Measurements from ENCODE around the gene OSBPL5.

The OSBPL5 gene

DNA sequence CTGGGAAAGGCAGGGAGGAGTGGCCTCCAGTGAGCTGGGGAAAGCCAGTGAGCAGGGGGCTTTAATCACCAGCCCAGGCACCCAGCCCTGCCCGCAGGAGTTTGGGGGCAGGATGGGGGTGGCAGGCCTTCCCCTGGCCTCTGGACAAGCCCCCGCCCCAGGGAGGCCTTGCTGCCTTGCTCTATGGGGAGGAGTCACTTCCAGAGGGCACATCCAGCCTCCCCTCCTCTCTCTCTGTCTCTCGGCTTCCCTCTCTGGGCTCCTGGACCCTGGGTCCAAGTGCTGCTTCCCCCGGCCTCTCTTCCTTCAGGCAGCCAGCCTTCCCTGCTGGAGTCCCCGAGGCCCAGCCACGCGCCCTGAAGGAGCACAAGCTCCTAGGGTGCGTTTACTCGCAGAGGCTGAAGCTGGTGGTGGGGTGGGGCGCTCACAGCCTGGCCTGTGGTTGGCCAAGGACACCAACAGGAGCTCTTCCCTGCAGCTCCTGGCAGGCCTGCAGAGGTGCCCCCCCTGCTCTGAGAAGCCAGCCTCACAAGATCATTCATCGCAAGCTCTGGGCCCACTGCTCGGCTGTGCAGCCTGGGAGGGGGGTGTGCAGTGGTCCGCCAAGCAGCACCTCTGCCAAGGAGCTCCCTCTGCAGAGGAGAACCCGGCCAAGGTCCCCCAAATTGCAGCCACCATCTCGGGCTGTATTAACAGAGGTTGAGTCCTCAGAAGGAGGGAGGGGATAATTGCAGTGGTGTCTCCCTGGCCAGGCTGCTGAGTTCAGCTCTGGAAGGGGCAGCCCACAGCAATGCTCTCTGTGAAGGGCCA lies 25.4 kb downstream of the OSBPL5 start:
- H3K27ac ChIP-seq = no peak overlapping the region
- H3K4me1 ChIP-seq = peaks cover 0 to 49% (median 30%) of the 10 kb centered on the region in 4 donors

DNA sequence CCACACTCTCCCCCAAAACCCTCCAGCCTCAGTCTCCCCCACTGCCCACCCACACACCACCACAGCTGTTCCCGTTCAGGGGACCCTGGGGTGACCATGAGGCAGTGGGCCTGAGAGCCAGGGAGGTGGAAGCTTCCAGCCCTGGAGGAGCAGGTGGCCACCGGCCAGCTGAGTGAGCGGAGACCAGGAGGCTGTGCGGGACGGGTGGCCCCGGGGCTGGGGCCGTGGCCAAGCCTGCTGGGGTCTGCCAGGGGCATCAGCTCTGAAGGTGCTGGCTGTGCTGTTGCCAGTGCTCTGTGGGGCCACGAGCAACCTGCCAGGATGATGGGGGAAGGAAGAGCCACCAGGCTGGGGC lies 26.0 kb downstream of the OSBPL5 start:
- intact Hi-C loops (cut with DNase I; ENCODE audit: low total_unique reads) = no loop called here
- no peak overlapping the region for H3K27ac ChIP-seq
- no peaks in the 10 kb centered on the region for H3K27me3 ChIP-seq
- TF ChIP-seq, protein P1, sequence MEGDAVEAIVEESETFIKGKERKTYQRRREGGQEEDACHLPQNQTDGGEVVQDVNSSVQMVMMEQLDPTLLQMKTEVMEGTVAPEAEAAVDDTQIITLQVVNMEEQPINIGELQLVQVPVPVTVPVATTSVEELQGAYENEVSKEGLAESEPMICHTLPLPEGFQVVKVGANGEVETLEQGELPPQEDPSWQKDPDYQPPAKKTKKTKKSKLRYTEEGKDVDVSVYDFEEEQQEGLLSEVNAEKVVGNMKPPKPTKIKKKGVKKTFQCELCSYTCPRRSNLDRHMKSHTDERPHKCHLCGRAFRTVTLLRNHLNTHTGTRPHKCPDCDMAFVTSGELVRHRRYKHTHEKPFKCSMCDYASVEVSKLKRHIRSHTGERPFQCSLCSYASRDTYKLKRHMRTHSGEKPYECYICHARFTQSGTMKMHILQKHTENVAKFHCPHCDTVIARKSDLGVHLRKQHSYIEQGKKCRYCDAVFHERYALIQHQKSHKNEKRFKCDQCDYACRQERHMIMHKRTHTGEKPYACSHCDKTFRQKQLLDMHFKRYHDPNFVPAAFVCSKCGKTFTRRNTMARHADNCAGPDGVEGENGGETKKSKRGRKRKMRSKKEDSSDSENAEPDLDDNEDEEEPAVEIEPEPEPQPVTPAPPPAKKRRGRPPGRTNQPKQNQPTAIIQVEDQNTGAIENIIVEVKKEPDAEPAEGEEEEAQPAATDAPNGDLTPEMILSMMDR (IDR thresholded peaks at IDR 0.05) = no peak
- no peak overlapping the region for H3K4me3 ChIP-seq
- no peak for DNase-seq
- no peaks in the 10 kb centered on the region for H3K9me3 ChIP-seq
- H3K36me3 ChIP-seq = peaks cover 0 to 26% (median 3%) of the 10 kb centered on the region in 3 donors
- peaks cover 0 to 49% (median 30%) of the 10 kb centered on the region in 4 donors for H3K4me1 ChIP-seq

More for the DNA sequence above, 25.4 kb downstream of the OSBPL5 start:
- intact Hi-C loops (cut with DNase I; ENCODE audit: low total_unique reads) = no loop called here
- TF ChIP-seq, protein P1 (IDR thresholded peaks at IDR 0.05) = no peak
- DNase-seq = no peak
- Histone ChIP-seq H3K36me3 (peaks cover 0 to 26% (median 3%) of the 10 kb centered on the region in 3 donors), H3K9me3 (no peaks in the 10 kb centered on the region), H3K27me3 (no peaks in the 10 kb centered on the region), H3K4me3 (no peak overlapping the region)

DNA sequence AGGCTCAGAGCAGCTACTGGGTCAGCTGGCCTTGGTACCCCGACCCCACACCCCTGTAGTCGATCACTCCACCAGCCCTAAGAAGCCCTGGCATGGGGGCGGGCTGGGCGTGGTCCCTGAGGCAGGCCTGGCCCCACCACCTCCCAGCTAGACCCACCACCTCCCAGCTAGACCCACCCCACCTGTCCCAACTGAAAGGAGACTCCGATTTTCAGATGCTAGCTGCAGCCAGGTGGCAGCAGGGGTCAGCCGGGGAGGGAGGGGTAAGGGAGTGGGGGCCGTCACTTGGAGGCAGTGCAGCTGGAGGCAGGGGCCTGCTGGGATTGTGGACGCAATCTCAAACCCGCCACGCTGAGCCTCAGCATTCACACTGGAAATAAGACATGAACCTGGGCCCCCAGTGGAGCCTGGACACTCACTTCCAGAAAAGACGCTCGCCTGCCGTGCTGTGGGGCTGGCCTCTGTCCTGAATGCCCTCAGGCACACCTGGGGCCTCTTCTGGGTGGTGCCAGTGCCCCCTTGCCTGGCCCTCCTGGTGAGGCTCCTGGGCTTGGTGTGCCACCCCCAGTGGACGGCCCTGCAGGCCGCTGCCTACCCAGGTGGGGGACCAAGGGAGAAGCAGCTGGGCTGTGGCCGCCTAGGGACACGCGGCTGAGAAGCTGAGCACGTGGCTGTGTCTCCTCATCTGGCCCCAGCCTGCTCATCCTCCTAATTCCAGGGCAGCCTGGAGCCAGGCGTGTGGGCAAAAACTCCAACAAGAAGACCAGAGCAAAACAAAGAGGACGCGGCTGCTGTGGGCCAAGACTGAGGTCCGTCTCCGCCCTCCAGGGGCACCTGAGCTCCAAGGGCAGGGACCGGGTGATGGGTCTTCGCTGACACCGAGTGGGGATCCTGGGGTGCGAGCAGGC lies 26.7 kb downstream of the OSBPL5 start:
- TF ChIP-seq, protein P1 (IDR thresholded peaks at IDR 0.05) = no peak
- intact Hi-C loops (cut with DNase I; ENCODE audit: low total_unique reads) = no loop called here
- Histone ChIP-seq H3K4me1 (peaks cover 0 to 50% (median 28%) of the 10 kb centered on the region in 4 donors), H3K9me3 (no peaks in the 10 kb centered on the region), H3K27me3 (no peaks in the 10 kb centered on the region), H3K4me3 (no peak overlapping the region), H3K27ac (no peak overlapping the region), H3K36me3 (peaks cover 0 to 24% (median 3%) of the 10 kb centered on the region in 3 donors)
- DNase-seq = peak in 1 of 2 donors; percentile 63

DNA sequence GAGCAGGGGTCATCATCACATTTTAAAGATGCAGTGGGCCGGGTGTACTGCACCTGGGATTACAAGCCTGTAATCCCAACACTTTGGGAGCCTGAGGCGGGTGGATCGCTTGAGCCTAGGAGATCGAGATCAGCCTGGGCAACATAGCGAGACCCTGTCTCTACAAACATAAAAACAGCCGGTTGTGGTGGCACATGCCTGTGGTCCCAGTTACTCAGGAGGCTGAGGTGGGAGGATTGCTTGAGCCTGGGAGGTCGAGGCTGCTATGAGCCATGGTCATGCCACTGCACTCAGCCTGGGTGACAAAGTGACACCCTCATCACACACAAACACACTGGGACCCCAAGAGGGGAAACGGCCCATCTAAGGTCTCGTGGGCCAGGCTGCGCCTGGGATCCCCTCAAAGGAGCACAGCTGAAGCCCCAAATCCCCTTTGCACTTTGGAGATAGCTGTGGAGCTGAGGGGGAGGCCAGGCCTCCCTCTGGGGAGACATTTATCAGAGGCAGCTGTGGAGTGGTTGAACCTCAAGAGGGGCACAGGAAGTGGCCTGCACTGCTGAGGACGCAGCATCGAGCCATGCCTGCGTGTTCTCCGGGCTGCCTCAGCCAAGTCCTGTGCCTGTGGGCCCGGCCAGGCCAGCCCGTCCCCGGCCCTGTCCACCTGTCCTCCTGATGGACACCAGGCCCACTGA lies 27.5 kb downstream of the OSBPL5 start:
- H3K27me3 ChIP-seq = no peaks in the 10 kb centered on the region
- peak in 1 of 2 donors; percentile 58 for DNase-seq
- H3K27ac ChIP-seq = no peak overlapping the region
- H3K9me3 ChIP-seq = no peaks in the 10 kb centered on the region
- H3K4me1 ChIP-seq = peaks cover 0 to 50% (median 28%) of the 10 kb centered on the region in 4 donors
- TF ChIP-seq, protein P1 (IDR thresholded peaks at IDR 0.05) = no peak
- H3K36me3 ChIP-seq = peaks cover 0 to 19% (median 3%) of the 10 kb centered on the region in 3 donors
- intact Hi-C loops (cut with DNase I; ENCODE audit: low total_unique reads) = no loop called here
- no peak overlapping the region for H3K4me3 ChIP-seq

Data from tibial artery (tissue), 4 donors.